Endothelial cell of umbilical vein (primary cell): ENCODE results near the gene LIX1. TPM values are rescaled to one million over a fixed set of nuclear protein-coding genes. Genes with fewer than 3 reads are reported as not detected.

ENCODE experiments used
- BruUV-seq: library from RNA; stranded (reverse); fragments of 400-500 nt; replicated peaks from 2 replicates; lab custom pipeline; 2021; lab: Mats Ljungman, UMichigan
- CTCF ChIA-PET: fragments of 300-600, 350-600 bp; sonication (Branson Sonifier 250); formaldehyde crosslinking; loops from one replicate; lab custom pipeline; 2021; ENCODE audit warnings: antibody characterized with exemption, inconsistent platforms; lab: Charles Lee
- POLR2A ChIA-PET: fragments of 300-600, 350-600 bp; sonication (Branson Sonifier 250); formaldehyde crosslinking; loops from one replicate; lab custom pipeline; 2021; ENCODE audit warnings: antibody characterized with exemption, inconsistent platforms; lab: Charles Lee
- DNase-seq: peaks from one replicate; pipeline ENCODE4 v3.0.0-alpha.2; 2011; ENCODE audit warnings: low read depth, low spot score
- FAIRE-seq: peaks from 2 replicates; lab custom pipeline; 2011; peaks lifted over from hg19 to GRCh38; lab: Jason Lieb, UNC
- H2AFZ ChIP-seq: 2 replicates; pipeline ENCODE4 v1.6.0; 2012; ENCODE audit warnings: low read depth, low read length, control low read depth, inconsistent platforms
- H3K27ac ChIP-seq: 2 replicates; pipeline ENCODE4 v1.5.1; 2011; ENCODE audit warnings: low read depth, mild to moderate bottlenecking, control low read depth, low read length, moderate library complexity; ENCODE audit not compliant: insufficient read depth
- H3K27me3 ChIP-seq, 2 experiments: 2 replicates each; pipeline versions ENCODE4 v1.6.0 to v1.6.1; 2011; ENCODE audit warnings: low read length in 2 of 2, mixed read lengths in 1 of 2; ENCODE audit not compliant: control insufficient read depth in 2 of 2, insufficient read depth in 2 of 2
- H3K36me3 ChIP-seq, 2 experiments: 2 replicates in 1 of 2; 3 replicates in 1 of 2; pipeline ENCODE4 v1.5.1; 2011; ENCODE audit warnings: low read length in 2 of 2, mild to moderate bottlenecking in 1 of 2, moderate library complexity in 1 of 2; ENCODE audit not compliant: control insufficient read depth in 2 of 2, insufficient read depth in 2 of 2; ENCODE audit errors: extremely low read depth in 1 of 2
- H3K4me1 ChIP-seq: 3 replicates; pipeline ENCODE4 v1.5.1; 2011; ENCODE audit warnings: mild to moderate bottlenecking, low read length; ENCODE audit not compliant: control insufficient read depth, insufficient read depth; ENCODE audit errors: extremely low read depth
- H3K4me2 ChIP-seq: 2 replicates; pipeline ENCODE4 v1.6.1; 2011; ENCODE audit warnings: low read length, control low read depth, mixed read lengths; ENCODE audit not compliant: insufficient read depth
- H3K4me3 ChIP-seq, 3 experiments: fragments of 200-600 bp in 1 of 3; sonication (generic), shearing (Covaris generic) in 1 of 3; replicated peaks in 1 of 3; 2 replicates each; pipeline ENCODE4 v1.5.1; 2011 to 2016; ENCODE audit warnings: control low read depth in 3 of 3, low read length in 3 of 3, mild to moderate bottlenecking in 2 of 3, inconsistent platforms in 1 of 3, low read depth in 1 of 3, moderate library complexity in 1 of 3; ENCODE audit not compliant: insufficient read depth in 1 of 3
- H3K79me2 ChIP-seq: 2 replicates; pipeline ENCODE4 v1.6.0; 2012; ENCODE audit warnings: low read length, inconsistent platforms; ENCODE audit not compliant: control insufficient read depth, insufficient read depth
- H3K9ac ChIP-seq: replicated peaks from 2 replicates; pipeline ENCODE3; 2011; ENCODE audit warnings: low read length, control low read depth; ENCODE audit not compliant: insufficient read depth; ENCODE audit errors: extremely low read depth
- H3K9me1 ChIP-seq: replicated peaks from 3 replicates; pipeline ENCODE4 v1.6.0; 2011; ENCODE audit warnings: mild to moderate bottlenecking, low read length; ENCODE audit not compliant: control insufficient read depth, insufficient read depth; ENCODE audit errors: extremely low read depth
- H3K9me3 ChIP-seq: replicated peaks from 2 replicates; pipeline ENCODE4 v1.5.1; 2012; ENCODE audit warnings: low read length, inconsistent platforms; ENCODE audit not compliant: control insufficient read depth, insufficient read depth
- H4K20me1 ChIP-seq: replicated peaks from 2 replicates; pipeline ENCODE3; 2011; ENCODE audit warnings: mild to moderate bottlenecking, low read length; ENCODE audit not compliant: control insufficient read depth, insufficient read depth; ENCODE audit errors: extremely low read depth
- CTCF ChIP-seq, 2 donors: IDR thresholded peaks; 1 replicate in 1 of 2; 2 replicates in 1 of 2; pipeline ENCODE4 v1.5.1; 2011; ENCODE audit warnings: low read length in 2 of 2, mild to moderate bottlenecking in 2 of 2, moderate library complexity in 2 of 2, control low read depth in 1 of 2, inconsistent platforms in 1 of 2, low read depth in 1 of 2; ENCODE audit not compliant: insufficient read depth in 1 of 2; ENCODE audit errors: extremely low read depth in 1 of 2
- EZH2 ChIP-seq: IDR thresholded peaks from 2 replicates; pipeline ENCODE4 v1.6.1; 2012; ENCODE audit warnings: borderline replicate concordance, low read depth, mild to moderate bottlenecking, moderate library complexity, low read length, inconsistent platforms; ENCODE audit not compliant: severe bottlenecking
- FOS ChIP-seq: IDR thresholded peaks from 2 replicates; pipeline ENCODE4 v1.6.1; 2011; ENCODE audit warnings: mild to moderate bottlenecking, low read length, moderate library complexity, borderline replicate concordance; ENCODE audit not compliant: insufficient read depth
- GATA2 ChIP-seq: IDR thresholded peaks from 2 replicates; pipeline ENCODE4 v1.7.0; 2011; ENCODE audit warnings: low read depth, mild to moderate bottlenecking, moderate library complexity, mixed read lengths, low read length; ENCODE audit not compliant: insufficient read length, insufficient read depth
- JUN ChIP-seq: IDR thresholded peaks from 2 replicates; pipeline ENCODE4 v1.6.1; 2011; ENCODE audit warnings: borderline replicate concordance, low read depth; ENCODE audit not compliant: insufficient read length, insufficient read depth
- MAX ChIP-seq: IDR thresholded peaks from 2 replicates; pipeline ENCODE4 v1.6.1; 2011; ENCODE audit not compliant: insufficient read depth, insufficient read length
- MYC ChIP-seq: IDR thresholded peaks from one replicate; pipeline ENCODE4 v1.6.1; 2011; ENCODE audit warnings: mild to moderate bottlenecking, low read depth, low read length
- POLR2A ChIP-seq: IDR thresholded peaks from 2 replicates; pipeline ENCODE4 v1.6.1; 2012; ENCODE audit warnings: low read depth, mild to moderate bottlenecking, control low read depth, low read length
- POLR2AphosphoS5 ChIP-seq: IDR thresholded peaks from 2 replicates; pipeline ENCODE4 v1.6.1; 2012; ENCODE audit warnings: low read depth, mild to moderate bottlenecking, control low read depth, low read length, moderate library complexity; ENCODE audit not compliant: insufficient read depth
- dilution Hi-C: fragments of 300-500 bp; cut with MboI; formaldehyde crosslinking; loops from one replicate; pipeline ENCODE4 v1.15.0; 2019; ENCODE audit warnings: low sequenced_read_pairs; ENCODE audit not compliant: extremely low pct_ligation_motif_present
- intact Hi-C: fragments of 100-400 bp; cut with micrococcal nuclease; formaldehyde crosslinking; loops from one replicate; pipeline ENCODE4 v1.10.0; 2022
- polyA plus RNA-seq, 4 experiments: library from polyadenylated mRNA; depleted of rRNA in 3 of 4; stranded (reverse) in 3 of 4; unstranded in 1 of 4; fragments of >200 nt; gene quantifications; 2 replicates each; pipeline versions ENCODE4 v1.2.1 to v1.2.3, GENCODE V29; 2011 to 2012; ENCODE audit warnings: missing spikeins in 1 of 4
- total RNA-seq: library from RNA; stranded (reverse); gene quantifications from 2 replicates; pipeline ENCODE4 v1.2.3, GENCODE V29; 2021

Gene LIX1
- total and polyA plus RNA-seq, 2 donors (not counting 3 experiments of a cell fraction or from before 2014, with no cell fraction given), result not detected

GRCh38 chr5:97124335-97124734, 18.1 kb downstream of the LIX1 start:
- intact Hi-C loops, result no loop called here
- no peak for DNase-seq
- BruUV-seq, result no TSS peak
- Histone ChIP-seq H3K9me1 (no peaks in the 10 kb centered on the region), H3K9ac (no peak overlapping the region), H3K79me2 (no peaks in the 10 kb centered on the region), H4K20me1 (no peaks in the 10 kb centered on the region), H3K27me3 (peaks cover 3 to 4% of the 10 kb centered on the region in 2 experiments), H2AFZ (no peak overlapping the region), H3K27ac (no peak overlapping the region), H3K4me3 (no peak overlapping the region), H3K4me1 (peaks cover 11% of the 10 kb centered on the region), H3K4me2 (no peak overlapping the region), H3K36me3 (no peaks in the 10 kb centered on the region), H3K9me3 (no peaks in the 10 kb centered on the region)
- ChIA-PET POLR2A (no interaction called here), CTCF (no interaction called here)
- dilution Hi-C loops, result no loop called here
- no peak for FAIRE-seq
- TF ChIP-seq MAX (no peak), POLR2A (no peak), JUN (no peak), GATA2 (no peak), MYC (no peak), FOS (no peak), EZH2 (no peak), POLR2AphosphoS5 (no peak), CTCF (IDR thresholded peaks at IDR 0.05; ENCODE audit: extremely low read depth in 1 of 2, insufficient read depth in 1 of 2, low read depth in 1 of 2, low read length in 2 of 2) (no peak)
